H1 (cell line): ENCODE results near the gene GEN1. TPM values are rescaled to one million over a fixed set of nuclear protein-coding genes. Genes with fewer than 3 reads are reported as not detected.

Experiments
- CTCF ChIA-PET: fragments of 300-600 bp; sonication (Branson Sonifier 250); formaldehyde crosslinking; loops from one replicate; lab custom pipeline; 2021; ENCODE audit not compliant: partially characterized antibody; lab: Charles Lee
- POLR2A ChIA-PET: fragments of 300-600 bp; sonication (Branson Sonifier 250); formaldehyde crosslinking; loops from one replicate; lab custom pipeline; 2021; ENCODE audit warnings: inconsistent platforms; ENCODE audit not compliant: partially characterized antibody; lab: Charles Lee
- DNase-seq, 2 experiments: peaks; one replicate each; pipeline versions ENCODE4 v3.0.0 to v3.0.0-alpha.2; 2010 to 2022; ENCODE audit warnings: low spot score in 2 of 2, low read depth in 1 of 2, mixed read lengths in 1 of 2
- FAIRE-seq: peaks from 2 replicates; lab custom pipeline; 2011; peaks lifted over from hg19 to GRCh38; lab: Jason Lieb, UNC
- H2AFZ ChIP-seq: 2 replicates; pipeline ENCODE4 v1.8.1; 2012; ENCODE audit warnings: low read length, inconsistent platforms
- H2AK5ac ChIP-seq: 2 replicates; pipeline ENCODE4 v1.6.1; 2013; ENCODE audit warnings: low read depth, low read length
- H2BK120ac ChIP-seq: replicated peaks from 2 replicates; pipeline ENCODE3; 2013; ENCODE audit warnings: low read depth, low read length, inconsistent platforms
- H2BK12ac ChIP-seq: 2 replicates; pipeline ENCODE4 v1.6.1; 2013; ENCODE audit warnings: low read depth, low read length
- H2BK15ac ChIP-seq: 2 replicates; pipeline ENCODE4 v1.6.1; 2013; ENCODE audit warnings: low read length
- H2BK20ac ChIP-seq: 2 replicates; pipeline ENCODE4 v1.6.1; 2013; ENCODE audit warnings: low read length
- H2BK5ac ChIP-seq: 2 replicates; pipeline ENCODE4 v1.6.1; 2013; ENCODE audit warnings: low read depth, low read length
- H3K14ac ChIP-seq: 2 replicates; pipeline ENCODE4 v1.6.1; 2013; ENCODE audit warnings: inconsistent platforms; ENCODE audit not compliant: insufficient read length
- H3K18ac ChIP-seq: 2 replicates; pipeline ENCODE4 v1.6.1; 2013; ENCODE audit warnings: low read length; ENCODE audit errors: extremely low read depth
- H3K23ac ChIP-seq: 2 replicates; pipeline ENCODE4 v1.6.1; 2013; ENCODE audit warnings: inconsistent platforms; ENCODE audit not compliant: insufficient read length
- H3K23me2 ChIP-seq: 2 replicates; pipeline ENCODE4 v1.6.1; 2013; ENCODE audit warnings: low read depth, low read length
- H3K27ac ChIP-seq: 2 replicates; pipeline ENCODE4 v1.6.1; 2011; ENCODE audit warnings: low read depth, low read length, inconsistent platforms
- H3K27me3 ChIP-seq, 4 experiments: replicated peaks in 1 of 4; 1 replicate in 1 of 4; 2 replicates in 3 of 4; pipeline versions ENCODE4 v1.6.1 to v1.8.1; 2011 to 2013; ENCODE audit warnings: low read length in 3 of 4, mild to moderate bottlenecking in 3 of 4, inconsistent platforms in 2 of 4, mixed read lengths in 2 of 4, moderate library complexity in 1 of 4; ENCODE audit not compliant: control insufficient read depth in 3 of 4, insufficient read depth in 3 of 4; ENCODE audit errors: extremely low read depth in 1 of 4
- H3K36me3 ChIP-seq, 4 experiments: 2 replicates each; pipeline versions ENCODE4 v1.6.1 to v1.8.1; 2011 to 2013; ENCODE audit warnings: mild to moderate bottlenecking in 4 of 4, low read length in 3 of 4, moderate library complexity in 2 of 4, control low read depth in 1 of 4, inconsistent platforms in 1 of 4; ENCODE audit not compliant: insufficient read depth in 4 of 4, control insufficient read depth in 2 of 4
- H3K4ac ChIP-seq: replicated peaks from 2 replicates; pipeline ENCODE3; 2013; ENCODE audit warnings: low read length, low read depth, mixed read lengths, inconsistent platforms; ENCODE audit not compliant: insufficient read length
- H3K4me1 ChIP-seq, 4 experiments: replicated peaks in 1 of 4; 1 replicate in 1 of 4; 2 replicates in 3 of 4; pipeline versions ENCODE4 v1.6.1 to v1.8.1; 2011 to 2013; ENCODE audit warnings: low read length in 3 of 4, inconsistent platforms in 2 of 4, mixed read lengths in 1 of 4; ENCODE audit not compliant: insufficient read depth in 4 of 4, control insufficient read depth in 3 of 4
- H3K4me2 ChIP-seq, 2 experiments: 2 replicates each; pipeline versions ENCODE4 v1.6.1 to v1.8.1; 2011 to 2013; ENCODE audit warnings: low read depth in 2 of 2, low read length in 2 of 2, control low read depth in 1 of 2, inconsistent platforms in 1 of 2, mild to moderate bottlenecking in 1 of 2; ENCODE audit not compliant: insufficient read depth in 1 of 2
- H3K4me3 ChIP-seq, 4 experiments: fragments of 200-600, 300-600 bp in 1 of 4; sonication (generic), shearing (Covaris generic), sonication (Bioruptor Twin) in 1 of 4; 2 replicates each; pipeline versions ENCODE4 v1.5.1 to v1.8.1; 2011 to 2016; ENCODE audit warnings: low read length in 4 of 4, low read depth in 3 of 4, control low read depth in 2 of 4, inconsistent platforms in 2 of 4, mild to moderate bottlenecking in 2 of 4, mixed read lengths in 1 of 4, moderate library complexity in 1 of 4; ENCODE audit not compliant: insufficient read depth in 2 of 4; ENCODE audit errors: extremely low read depth in 1 of 4
- H3K56ac ChIP-seq: replicated peaks from 2 replicates; pipeline ENCODE3; 2013; ENCODE audit warnings: low read depth, mild to moderate bottlenecking, mixed read lengths, low read length, inconsistent platforms; ENCODE audit not compliant: insufficient read length
- H3K79me1 ChIP-seq: 2 replicates; pipeline ENCODE4 v1.6.1; 2013; ENCODE audit warnings: low read depth, low read length, control low read depth
- H3K79me2 ChIP-seq, 2 experiments: 2 replicates each; pipeline versions ENCODE4 v1.6.1 to v1.8.1; 2012 to 2013; ENCODE audit warnings: low read length in 2 of 2, mild to moderate bottlenecking in 2 of 2, inconsistent platforms in 1 of 2; ENCODE audit not compliant: insufficient read depth in 2 of 2, control insufficient read depth in 1 of 2
- H3K9ac ChIP-seq, 4 experiments: replicated peaks in 1 of 4; 1 replicate in 1 of 4; 2 replicates in 3 of 4; pipeline versions ENCODE4 v1.6.1 to v1.8.1; 2011 to 2013; ENCODE audit warnings: low read depth in 3 of 4, low read length in 3 of 4, control low read depth in 2 of 4, mild to moderate bottlenecking in 2 of 4, moderate library complexity in 2 of 4, inconsistent platforms in 1 of 4; ENCODE audit errors: extremely low read depth in 1 of 4
- H3K9me3 ChIP-seq, 2 experiments: 2 replicates each; pipeline versions ENCODE4 v1.6.1 to v1.8.1; 2012 to 2013; ENCODE audit warnings: mild to moderate bottlenecking in 2 of 2, moderate library complexity in 2 of 2, control low read depth in 1 of 2, inconsistent platforms in 1 of 2, low read depth in 1 of 2, low read length in 1 of 2, mixed read lengths in 1 of 2; ENCODE audit not compliant: insufficient read depth in 2 of 2
- H4K20me1 ChIP-seq, 2 experiments: replicated peaks in 1 of 2; 2 replicates each; pipeline versions ENCODE3 to v1.8.1; 2011 to 2013; ENCODE audit warnings: inconsistent platforms in 2 of 2, low read length in 2 of 2, mild to moderate bottlenecking in 1 of 2; ENCODE audit not compliant: insufficient read depth in 2 of 2, control insufficient read depth in 1 of 2
- H4K5ac ChIP-seq: 2 replicates; pipeline ENCODE4 v1.6.1; 2013; ENCODE audit warnings: low read length, low read depth, mixed read lengths, inconsistent platforms; ENCODE audit not compliant: insufficient read length
- H4K8ac ChIP-seq: 2 replicates; pipeline ENCODE4 v1.8.0; 2013; ENCODE audit warnings: mild to moderate bottlenecking, moderate library complexity, low read length, inconsistent platforms; ENCODE audit not compliant: insufficient read depth; ENCODE audit errors: extremely low read depth
- H4K91ac ChIP-seq: replicated peaks from 2 replicates; pipeline ENCODE3; 2013; ENCODE audit warnings: low read length, mixed read lengths, inconsistent platforms; ENCODE audit not compliant: insufficient read length
- FOSL1 ChIP-seq: IDR thresholded peaks from 2 replicates; pipeline ENCODE4 v1.6.1; 2011; ENCODE audit warnings: mild to moderate bottlenecking, low read depth, low read length, moderate library complexity; ENCODE audit not compliant: insufficient read depth
- GABPA ChIP-seq: IDR thresholded peaks from 2 replicates; pipeline ENCODE4 v1.6.1; 2011; ENCODE audit warnings: mild to moderate bottlenecking, low read length, moderate library complexity, borderline replicate concordance; ENCODE audit not compliant: insufficient read depth
- GTF2F1 ChIP-seq: IDR thresholded peaks from 2 replicates; pipeline ENCODE4 v1.6.1; 2012; ENCODE audit warnings: low read depth, low read length, improper control_type of control experiment, borderline replicate concordance
- KDM1A ChIP-seq: fragments of 200-600, 300-600 bp; sonication (generic); IDR thresholded peaks from 2 replicates; pipeline ENCODE4 v1.7.1; 2016; ENCODE audit warnings: mild to moderate bottlenecking, low read length, borderline replicate concordance
- PHF8 ChIP-seq: fragments of 200-600 bp; sonication (generic); conservative IDR thresholded peaks from 2 replicates; pipeline ENCODE4 v1.7.1; 2012; ENCODE audit warnings: low read depth, mild to moderate bottlenecking, inconsistent platforms, low read length, moderate library complexity
- POLR2A ChIP-seq, 2 experiments: IDR thresholded peaks; 1 replicate in 1 of 2; 2 replicates in 1 of 2; pipeline ENCODE4 v1.6.1; 2011; ENCODE audit warnings: low read depth in 2 of 2, low read length in 2 of 2, mild to moderate bottlenecking in 2 of 2; ENCODE audit errors: control extremely low read depth in 1 of 2
- POLR2AphosphoS5 ChIP-seq: IDR thresholded peaks from 2 replicates; pipeline ENCODE4 v1.6.1; 2011; ENCODE audit warnings: low read depth, low read length
- SAP30 ChIP-seq: fragments of 300-600 bp; sonication (generic); IDR thresholded peaks from 2 replicates; pipeline ENCODE4 v1.7.1; 2012; ENCODE audit warnings: low read length, moderate library complexity, mild to moderate bottlenecking, inconsistent platforms; ENCODE audit not compliant: insufficient read depth, insufficient replicate concordance
- SIX5 ChIP-seq: IDR thresholded peaks from 2 replicates; pipeline ENCODE4 v1.6.1; 2011; ENCODE audit warnings: mild to moderate bottlenecking, low read depth, low read length
- WGBS, 2 experiments: shearing (Covaris generic) in 1 of 2; methylation state at CpG; one replicate each; pipeline versions ENCODE4 v1.1.6 to v1.1.7; 2013 to 2015; ENCODE audit warnings: low lambda C conversion rate in 2 of 2, mixed read lengths in 2 of 2, inconsistent platforms in 1 of 2, low coverage in 1 of 2, missing lambda C conversion rate in 1 of 2; ENCODE audit not compliant: insufficient replicate concordance in 2 of 2, insufficient coverage in 1 of 2, insufficient read length in 1 of 2; ENCODE audit errors: extremely low coverage in 1 of 2, missing lambda C conversion rate in 1 of 2; 5-methylcytosine and 5-hydroxymethylcytosine counted together
- polyA plus RNA-seq, 7 experiments: library from polyadenylated mRNA; depleted of rRNA in 3 of 7; stranded (reverse) in 5 of 7; unstranded in 2 of 7; fragments of >200 nt in 5 of 7; fragments of 200-250 nt in 2 of 7; gene quantifications; 1 replicate in 5 of 7; 2 replicates in 1 of 7; 4 replicates in 1 of 7; pipeline versions ENCODE4 v1.2.1 to v1.2.3, GENCODE V29; 2011 to 2013; ENCODE audit warnings: missing spikeins in 2 of 7, mixed read lengths in 2 of 7
- total RNA-seq: library from RNA; stranded (reverse); fragmentation: NEBNext Ultra II Directional; extraction: Animal tissue kit (Norgen Biotek cat#: 25700); gene quantifications from 2 replicates; pipeline ENCODE4 v1.2.1, GENCODE V29; 2021

Gene GEN1
- total and polyA plus RNA-seq, 2 of the 8 experiments (the other 6 are each of a cell fraction or from before 2014, with no cell fraction given): 6.9 to 19.2 TPM

GRCh38 chr2:17706845-17707244, 47.1 kb upstream of the GEN1 start:
- H3K79me1 ChIP-seq: no peaks in the 10 kb centered on the region
- H3K4me3 ChIP-seq: no peak overlapping the region
- POLR2A ChIA-PET: no interaction called here
- no peak overlapping the region for H2BK15ac ChIP-seq
- H3K56ac ChIP-seq: no peak overlapping the region
- no peak overlapping the region for H3K27ac ChIP-seq
- TF ChIP-seq SAP30: no peak
- TF ChIP-seq POLR2AphosphoS5: no peak
- TF ChIP-seq POLR2A (IDR thresholded peaks at IDR 0.05; ENCODE audit: control extremely low read depth in 1 of 2, low read depth in 2 of 2, low read length in 2 of 2): no peak
- TF ChIP-seq SIX5: no peak
- TF ChIP-seq GTF2F1: no peak
- TF ChIP-seq FOSL1: no peak
- TF ChIP-seq KDM1A: no peak
- TF ChIP-seq GABPA: no peak
- TF ChIP-seq PHF8: no peak
- H3K4me1 ChIP-seq: no peaks in the 10 kb centered on the region
- no peak overlapping the region for H2BK12ac ChIP-seq
- H4K8ac ChIP-seq: no peak overlapping the region; the same call in 1 of the 2 replicates
- no peak overlapping the region for H3K18ac ChIP-seq
- FAIRE-seq: no peak
- H3K36me3 ChIP-seq: peaks cover 5 to 89% (median 34%) of the 10 kb centered on the region in 4 experiments
- no peak overlapping the region for H3K23ac ChIP-seq
- WGBS, 2 experiments: 83% methylated on average over 4 of the region's 4 CpGs; no CpG with 5 or more reads in 1 of the 2 experiments
- H2BK20ac ChIP-seq: no peak overlapping the region
- no peak overlapping the region for H2AK5ac ChIP-seq
- no peaks in the 10 kb centered on the region for H3K9me3 ChIP-seq
- H2BK120ac ChIP-seq: no peak overlapping the region
- no peak overlapping the region for H4K91ac ChIP-seq
- no peak overlapping the region for H3K4ac ChIP-seq
- H4K5ac ChIP-seq: no peak overlapping the region
- H4K20me1 ChIP-seq: no peaks in the 10 kb centered on the region
- H2AFZ ChIP-seq: no peak overlapping the region
- CTCF ChIA-PET: interaction anchor here (1.5 kb wide), 1 partner anchor 13 kb away, joined by 14 read pairs; no protein-coding TSS in a partner anchor
- DNase-seq: no peak
- no peak overlapping the region for H2BK5ac ChIP-seq
- H3K14ac ChIP-seq: no peak overlapping the region
- no peaks in the 10 kb centered on the region for H3K27me3 ChIP-seq
- no peak overlapping the region for H3K4me2 ChIP-seq
- H3K23me2 ChIP-seq: no peaks in the 10 kb centered on the region
- H3K9ac ChIP-seq: no peak overlapping the region
- no peaks in the 10 kb centered on the region for H3K79me2 ChIP-seq
